Measurements from ENCODE around the gene MPC2. TPM values are rescaled to one million over a fixed set of nuclear protein-coding genes. Genes with fewer than 3 reads are reported as not detected.
A peak's percentile ranks its signal among the peaks of the same experiment; 100 is the strongest.

The MPC2 gene
- polyA plus RNA-seq, 4 donors, result 140 to 208 (median 170) TPM

- DNase-seq (no peak), FAIRE-seq (peak; percentile 5)
- Histone ChIP-seq H3K4me3 (ENCODE audit: low read depth in 1 of 3, low read length in 3 of 3) (no peak overlapping the region), H3K4me1 (ENCODE audit: control insufficient read depth in 3 of 3, insufficient read depth in 2 of 3, low read depth in 1 of 3, low read length in 2 of 3) (peaks cover 1 to 18% (median 5%) of the 10 kb centered on the region in 3 donors), H3K36me3 (ENCODE audit: control insufficient read depth in 3 of 3, insufficient read depth in 2 of 3, low read depth in 1 of 3, low read length in 3 of 3) (peaks cover 0 to 5% (median 3%) of the 10 kb centered on the region in 3 donors), H3K27me3 (ENCODE audit: control insufficient read depth in 3 of 3, insufficient read depth in 3 of 3, low read length in 3 of 3) (no peaks in the 10 kb centered on the region), H3K9me3 (ENCODE audit: control insufficient read depth in 2 of 2, insufficient read depth in 1 of 2, low read depth in 1 of 2, low read length in 1 of 2) (no peaks in the 10 kb centered on the region), H3K27ac (ENCODE audit: low read depth in 1 of 3, low read length in 2 of 3) (peak overlapping the region in 1 of 3 donors; percentile 5)
- WGBS, 3 donors, result 36 to 61% (median 59%) methylated on average over 1 of the region's 1 CpG
Measured at GRCh38 chr1:167922611-167923074, 14.2 kb downstream of the MPC2 start.

DNA sequence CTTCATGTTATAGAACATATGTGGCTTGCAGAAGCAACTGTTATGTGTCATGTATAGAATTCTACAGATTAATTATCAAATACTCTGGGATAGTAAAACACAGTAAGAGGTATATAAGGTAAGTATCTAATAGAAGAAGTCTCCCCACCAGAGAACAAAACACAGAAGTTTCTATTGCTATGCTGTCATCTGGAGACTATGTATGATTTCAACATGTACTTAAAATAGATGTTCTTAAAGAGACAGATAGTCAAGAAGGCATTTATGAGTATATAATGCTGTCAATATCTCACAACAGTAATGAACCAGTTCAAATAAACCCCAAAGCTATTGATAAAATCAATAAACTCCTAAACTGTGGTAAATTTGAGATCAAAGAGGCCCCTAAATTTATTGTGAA is 14.8 kb downstream of the MPC2 start:
- Histone ChIP-seq H3K4me1 (ENCODE audit: control insufficient read depth in 3 of 3, insufficient read depth in 2 of 3, low read depth in 1 of 3, low read length in 2 of 3) (peaks cover under 1 to 18% (median under 1%) of the 10 kb centered on the region in 3 donors), H3K36me3 (ENCODE audit: control insufficient read depth in 3 of 3, insufficient read depth in 2 of 3, low read depth in 1 of 3, low read length in 3 of 3) (peaks cover 0 to 9% (median 3%) of the 10 kb centered on the region in 3 donors), H3K4me3 (ENCODE audit: low read depth in 1 of 3, low read length in 3 of 3) (no peak overlapping the region), H3K27me3 (ENCODE audit: control insufficient read depth in 3 of 3, insufficient read depth in 3 of 3, low read length in 3 of 3) (no peaks in the 10 kb centered on the region), H3K9me3 (ENCODE audit: control insufficient read depth in 2 of 2, insufficient read depth in 1 of 2, low read depth in 1 of 2, low read length in 1 of 2) (no peaks in the 10 kb centered on the region), H3K27ac (ENCODE audit: low read depth in 1 of 3, low read length in 2 of 3) (peak overlapping the region in 1 of 3 donors; percentile 38)
- DNase-seq (no peak), FAIRE-seq (no peak)

- peaks cover 0 to 15% (median 2%) of the 10 kb centered on the region in 3 donors for H3K36me3 ChIP-seq (ENCODE audit: control insufficient read depth in 3 of 3, insufficient read depth in 2 of 3, low read depth in 1 of 3, low read length in 3 of 3)
- no peak overlapping the region for H3K4me3 ChIP-seq (ENCODE audit: low read depth in 1 of 3, low read length in 3 of 3)
- WGBS, 3 donors, result 22 to 66% (median 29%) methylated on average over 6 of the region's 6 CpGs
- H3K4me1 ChIP-seq (ENCODE audit: control insufficient read depth in 3 of 3, insufficient read depth in 2 of 3, low read depth in 1 of 3, low read length in 2 of 3), result peaks cover 0 to 14% (median 0%) of the 10 kb centered on the region in 3 donors
- DNase-seq, result peak; percentile 84 to 85
- no peaks in the 10 kb centered on the region for H3K27me3 ChIP-seq (ENCODE audit: control insufficient read depth in 3 of 3, insufficient read depth in 3 of 3, low read length in 3 of 3)
- peak overlapping the region; percentile 14 to 80 (median 58) for H3K27ac ChIP-seq (ENCODE audit: low read depth in 1 of 3, low read length in 2 of 3)
- no peak for FAIRE-seq
- no peaks in the 10 kb centered on the region for H3K9me3 ChIP-seq (ENCODE audit: control insufficient read depth in 2 of 2, insufficient read depth in 1 of 2, low read depth in 1 of 2, low read length in 1 of 2)
Measured at GRCh38 chr1:167916766-167917511, 19.9 kb downstream of the MPC2 start.

GRCh38 chr1:167915569-167915968 is 21.3 kb downstream of the MPC2 start:
- FAIRE-seq, result no peak
- peak overlapping the region in 1 of 3 donors; percentile 50 for H3K27ac ChIP-seq (ENCODE audit: low read depth in 1 of 3, low read length in 2 of 3)
- WGBS, 3 donors, result 81 to 87% (median 83%) methylated on average over 8 of the region's 8 CpGs
- peaks cover 0 to 14% (median 0%) of the 10 kb centered on the region in 3 donors for H3K4me1 ChIP-seq (ENCODE audit: control insufficient read depth in 3 of 3, insufficient read depth in 2 of 3, low read depth in 1 of 3, low read length in 2 of 3)
- H3K4me3 ChIP-seq (ENCODE audit: low read depth in 1 of 3, low read length in 3 of 3), result no peak overlapping the region
- H3K36me3 ChIP-seq (ENCODE audit: control insufficient read depth in 3 of 3, insufficient read depth in 2 of 3, low read depth in 1 of 3, low read length in 3 of 3), result peaks cover 0 to 11% (median 2%) of the 10 kb centered on the region in 3 donors
- no peaks in the 10 kb centered on the region for H3K27me3 ChIP-seq (ENCODE audit: control insufficient read depth in 3 of 3, insufficient read depth in 3 of 3, low read length in 3 of 3)
- H3K9me3 ChIP-seq (ENCODE audit: control insufficient read depth in 2 of 2, insufficient read depth in 1 of 2, low read depth in 1 of 2, low read length in 1 of 2), result no peaks in the 10 kb centered on the region
- DNase-seq, result peak in 1 of 2 donors; percentile 47

- no peak within 1 kb of the TSS for H3K4me3 ChIP-seq (ENCODE audit: low read depth in 1 of 3, low read length in 3 of 3)
- no peak for FAIRE-seq
- 78 to 88% (median 84%) methylated on average over 9 of the region's 9 CpGs for WGBS, 3 donors
Measured at GRCh38 chr1:167913895-167914496, 22.9 kb downstream of the MPC2 start, which contains the start of gene ADCY10. Gene ADCY10 (minus strand): TSS chr1:167914134. CDS start chr1:167905140, 8,994 bp downstream.

GRCh38 chr1:167912294-167912693 is 24.6 kb downstream of the MPC2 start:
- Histone ChIP-seq H3K27ac (ENCODE audit: low read depth in 1 of 3, low read length in 2 of 3) (no peak overlapping the region), H3K4me3 (ENCODE audit: low read depth in 1 of 3, low read length in 3 of 3) (no peak overlapping the region), H3K4me1 (ENCODE audit: control insufficient read depth in 3 of 3, insufficient read depth in 2 of 3, low read depth in 1 of 3, low read length in 2 of 3) (peaks cover 0 to 12% (median 0%) of the 10 kb centered on the region in 3 donors), H3K9me3 (ENCODE audit: control insufficient read depth in 2 of 2, insufficient read depth in 1 of 2, low read depth in 1 of 2, low read length in 1 of 2) (peaks cover 0 to 9% of the 10 kb centered on the region in 2 donors), H3K27me3 (ENCODE audit: control insufficient read depth in 3 of 3, insufficient read depth in 3 of 3, low read length in 3 of 3) (no peaks in the 10 kb centered on the region), H3K36me3 (ENCODE audit: control insufficient read depth in 3 of 3, insufficient read depth in 2 of 3, low read depth in 1 of 3, low read length in 3 of 3) (peaks cover 0 to 8% (median 2%) of the 10 kb centered on the region in 3 donors)
- DNase-seq (no peak), FAIRE-seq (no peak)
- WGBS, 3 donors, result 78 to 81% (median 78%) methylated on average over 7 of the region's 7 CpGs

More at GRCh38 chr1:167913895-167914496, 22.9 kb downstream of the MPC2 start, which contains the start of gene ADCY10:
- no peaks in the 10 kb centered on the region for H3K27me3 ChIP-seq (ENCODE audit: control insufficient read depth in 3 of 3, insufficient read depth in 3 of 3, low read length in 3 of 3)
- H3K27ac ChIP-seq (ENCODE audit: low read depth in 1 of 3, low read length in 2 of 3), result no peak within 1 kb of the TSS
- peaks cover 0 to 9% (median 2%) of the 10 kb centered on the region in 3 donors for H3K36me3 ChIP-seq (ENCODE audit: control insufficient read depth in 3 of 3, insufficient read depth in 2 of 3, low read depth in 1 of 3, low read length in 3 of 3)
- DNase-seq, result no peak
- H3K9me3 ChIP-seq (ENCODE audit: control insufficient read depth in 2 of 2, insufficient read depth in 1 of 2, low read depth in 1 of 2, low read length in 1 of 2), result peaks cover 0 to 9% of the 10 kb centered on the region in 2 donors
- peaks cover 0 to 14% (median 0%) of the 10 kb centered on the region in 3 donors for H3K4me1 ChIP-seq (ENCODE audit: control insufficient read depth in 3 of 3, insufficient read depth in 2 of 3, low read depth in 1 of 3, low read length in 2 of 3)

GRCh38 chr1:167911413-167911812 is 25.5 kb downstream of the MPC2 start:
- H3K36me3 ChIP-seq (ENCODE audit: control insufficient read depth in 3 of 3, insufficient read depth in 2 of 3, low read depth in 1 of 3, low read length in 3 of 3), result peaks cover 0 to 5% (median 2%) of the 10 kb centered on the region in 3 donors
- H3K4me1 ChIP-seq (ENCODE audit: control insufficient read depth in 3 of 3, insufficient read depth in 2 of 3, low read depth in 1 of 3, low read length in 2 of 3), result peaks cover 0 to 5% (median 0%) of the 10 kb centered on the region in 3 donors
- no peak for DNase-seq
- H3K27ac ChIP-seq (ENCODE audit: low read depth in 1 of 3, low read length in 2 of 3), result peak overlapping the region in 1 of 3 donors; percentile 31
- no peak overlapping the region for H3K4me3 ChIP-seq (ENCODE audit: low read depth in 1 of 3, low read length in 3 of 3)
- FAIRE-seq, result no peak
- H3K27me3 ChIP-seq (ENCODE audit: control insufficient read depth in 3 of 3, insufficient read depth in 3 of 3, low read length in 3 of 3), result no peaks in the 10 kb centered on the region
- peaks cover 0 to 9% of the 10 kb centered on the region in 2 donors for H3K9me3 ChIP-seq (ENCODE audit: control insufficient read depth in 2 of 2, insufficient read depth in 1 of 2, low read depth in 1 of 2, low read length in 1 of 2)
- WGBS, 3 donors, result 46 to 67% (median 62%) methylated on average over 8 of the region's 8 CpGs

- H3K9me3 ChIP-seq (ENCODE audit: control insufficient read depth in 2 of 2, insufficient read depth in 1 of 2, low read depth in 1 of 2, low read length in 1 of 2), result peaks cover 0 to 9% of the 10 kb centered on the region in 2 donors
- H3K4me3 ChIP-seq (ENCODE audit: low read depth in 1 of 3, low read length in 3 of 3), result no peak overlapping the region
- FAIRE-seq (no peak), DNase-seq (no peak)
- peaks cover 0 to 2% (median 2%) of the 10 kb centered on the region in 3 donors for H3K36me3 ChIP-seq (ENCODE audit: control insufficient read depth in 3 of 3, insufficient read depth in 2 of 3, low read depth in 1 of 3, low read length in 3 of 3)
- no peaks in the 10 kb centered on the region for H3K4me1 ChIP-seq (ENCODE audit: control insufficient read depth in 3 of 3, insufficient read depth in 2 of 3, low read depth in 1 of 3, low read length in 2 of 3)
- 56 to 69% (median 59%) methylated on average over 2 of the region's 2 CpGs for WGBS, 3 donors
- H3K27me3 ChIP-seq (ENCODE audit: control insufficient read depth in 3 of 3, insufficient read depth in 3 of 3, low read length in 3 of 3), result no peaks in the 10 kb centered on the region
- no peak overlapping the region for H3K27ac ChIP-seq (ENCODE audit: low read depth in 1 of 3, low read length in 2 of 3)
Measured at GRCh38 chr1:167910530-167910929, 26.3 kb downstream of the MPC2 start.
